Measurements from ENCODE around the gene FRMD4A.

Gene FRMD4A

GRCh38 chr10:13715100-13715499 lies 615.6 kb downstream of the FRMD4A start:
- Histone ChIP-seq H3K27ac (ENCODE audit: low read length) (no peak overlapping the region), H3K4me3 (ENCODE audit: low read depth in 1 of 2, low read length in 2 of 2) (no peak overlapping the region), H3K27me3 (ENCODE audit: low read depth, low read length) (no peaks in the 10 kb centered on the region), H3K9me3 (ENCODE audit: control insufficient read depth in 1 of 2, low read length in 2 of 2) (no peaks in the 10 kb centered on the region), H3K4me1 (ENCODE audit: control insufficient read depth in 1 of 2, insufficient read depth in 2 of 2, low read length in 2 of 2) (peaks cover 5 to 13% of the 10 kb centered on the region in 2 donors), H3K36me3 (ENCODE audit: control insufficient read depth in 1 of 2, insufficient read depth in 2 of 2, low read length in 2 of 2) (peaks cover 0 to 5% of the 10 kb centered on the region in 2 donors)

- Histone ChIP-seq H3K27ac (ENCODE audit: low read length) (peak overlapping the region; percentile 60), H3K4me1 (ENCODE audit: control insufficient read depth in 1 of 2, insufficient read depth in 2 of 2, low read length in 2 of 2) (peaks cover 3 to 9% of the 10 kb centered on the region in 2 donors), H3K9me3 (ENCODE audit: control insufficient read depth in 1 of 2, low read length in 2 of 2) (no peaks in the 10 kb centered on the region), H3K27me3 (ENCODE audit: low read depth, low read length) (no peaks in the 10 kb centered on the region), H3K4me3 (ENCODE audit: low read depth in 1 of 2, low read length in 2 of 2) (no peak overlapping the region), H3K36me3 (ENCODE audit: control insufficient read depth in 1 of 2, insufficient read depth in 2 of 2, low read length in 2 of 2) (peaks cover 0 to 5% of the 10 kb centered on the region in 2 donors)
Observed at GRCh38 chr10:13712837-13713581, 617.7 kb downstream of the FRMD4A start.

- no peaks in the 10 kb centered on the region for H3K27me3 ChIP-seq (ENCODE audit: low read depth, low read length)
- peaks cover 0 to 5% of the 10 kb centered on the region in 2 donors for H3K36me3 ChIP-seq (ENCODE audit: control insufficient read depth in 1 of 2, insufficient read depth in 2 of 2, low read length in 2 of 2)
- no peaks in the 10 kb centered on the region for H3K9me3 ChIP-seq (ENCODE audit: control insufficient read depth in 1 of 2, low read length in 2 of 2)
- H3K27ac ChIP-seq (ENCODE audit: low read length) = peak overlapping the region; percentile 60
- H3K4me1 ChIP-seq (ENCODE audit: control insufficient read depth in 1 of 2, insufficient read depth in 2 of 2, low read length in 2 of 2) = peaks cover 3 to 13% of the 10 kb centered on the region in 2 donors
- no peak overlapping the region for H3K4me3 ChIP-seq (ENCODE audit: low read depth in 1 of 2, low read length in 2 of 2)
Observed at GRCh38 chr10:13712476-13712836, 618.3 kb downstream of the FRMD4A start.

GRCh38 chr10:13711291-13711690 lies 619.4 kb downstream of the FRMD4A start:
- Histone ChIP-seq H3K27ac (ENCODE audit: low read length) (no peak overlapping the region), H3K27me3 (ENCODE audit: low read depth, low read length) (no peaks in the 10 kb centered on the region), H3K36me3 (ENCODE audit: control insufficient read depth in 1 of 2, insufficient read depth in 2 of 2, low read length in 2 of 2) (peaks cover 0 to 5% of the 10 kb centered on the region in 2 donors), H3K4me3 (ENCODE audit: low read depth in 1 of 2, low read length in 2 of 2) (no peak overlapping the region), H3K9me3 (ENCODE audit: control insufficient read depth in 1 of 2, low read length in 2 of 2) (no peaks in the 10 kb centered on the region), H3K4me1 (ENCODE audit: control insufficient read depth in 1 of 2, insufficient read depth in 2 of 2, low read length in 2 of 2) (peaks cover 3 to 16% of the 10 kb centered on the region in 2 donors)

GRCh38 chr10:13709931-13710650 lies 620.6 kb downstream of the FRMD4A start:
- H3K27me3 ChIP-seq (ENCODE audit: low read depth, low read length) = no peaks in the 10 kb centered on the region
- H3K4me1 ChIP-seq (ENCODE audit: control insufficient read depth in 1 of 2, insufficient read depth in 2 of 2, low read length in 2 of 2) = peaks cover 3 to 28% of the 10 kb centered on the region in 2 donors
- peaks cover 0 to under 1% of the 10 kb centered on the region in 2 donors for H3K36me3 ChIP-seq (ENCODE audit: control insufficient read depth in 1 of 2, insufficient read depth in 2 of 2, low read length in 2 of 2)
- no peak overlapping the region for H3K27ac ChIP-seq (ENCODE audit: low read length)
- no peaks in the 10 kb centered on the region for H3K9me3 ChIP-seq (ENCODE audit: control insufficient read depth in 1 of 2, low read length in 2 of 2)
- no peak overlapping the region for H3K4me3 ChIP-seq (ENCODE audit: low read depth in 1 of 2, low read length in 2 of 2)

GRCh38 chr10:13708256-13708990 lies 622.3 kb downstream of the FRMD4A start:
- no peaks in the 10 kb centered on the region for H3K27me3 ChIP-seq (ENCODE audit: low read depth, low read length)
- H3K4me3 ChIP-seq (ENCODE audit: low read depth in 1 of 2, low read length in 2 of 2) = peak overlapping the region; percentile 78 to 92
- H3K27ac ChIP-seq (ENCODE audit: low read length) = peak overlapping the region; percentile 20
- no peaks in the 10 kb centered on the region for H3K36me3 ChIP-seq (ENCODE audit: control insufficient read depth in 1 of 2, insufficient read depth in 2 of 2, low read length in 2 of 2)
- H3K9me3 ChIP-seq (ENCODE audit: control insufficient read depth in 1 of 2, low read length in 2 of 2) = no peaks in the 10 kb centered on the region
- peaks cover 3 to 32% of the 10 kb centered on the region in 2 donors for H3K4me1 ChIP-seq (ENCODE audit: control insufficient read depth in 1 of 2, insufficient read depth in 2 of 2, low read length in 2 of 2)

- H3K4me1 ChIP-seq (ENCODE audit: control insufficient read depth in 1 of 2, insufficient read depth in 2 of 2, low read length in 2 of 2) = peaks cover 0 to 32% of the 10 kb centered on the region in 2 donors
- peak overlapping the region; percentile 75 for H3K27ac ChIP-seq (ENCODE audit: low read length)
- H3K4me3 ChIP-seq (ENCODE audit: low read depth in 1 of 2, low read length in 2 of 2) = peak overlapping the region; percentile 78 to 92
- no peaks in the 10 kb centered on the region for H3K9me3 ChIP-seq (ENCODE audit: control insufficient read depth in 1 of 2, low read length in 2 of 2)
- no peaks in the 10 kb centered on the region for H3K27me3 ChIP-seq (ENCODE audit: low read depth, low read length)
- no peaks in the 10 kb centered on the region for H3K36me3 ChIP-seq (ENCODE audit: control insufficient read depth in 1 of 2, insufficient read depth in 2 of 2, low read length in 2 of 2)
Observed at GRCh38 chr10:13707156-13707881, 623.4 kb downstream of the FRMD4A start.

GRCh38 chr10:13706604-13707003 lies 624.1 kb downstream of the FRMD4A start:
- Histone ChIP-seq H3K4me3 (ENCODE audit: low read depth in 1 of 2, low read length in 2 of 2) (peak overlapping the region; percentile 78 to 92), H3K27ac (ENCODE audit: low read length) (peak overlapping the region; percentile 75), H3K36me3 (ENCODE audit: control insufficient read depth in 1 of 2, insufficient read depth in 2 of 2, low read length in 2 of 2) (peaks cover 0 to under 1% of the 10 kb centered on the region in 2 donors), H3K27me3 (ENCODE audit: low read depth, low read length) (no peaks in the 10 kb centered on the region), H3K9me3 (ENCODE audit: control insufficient read depth in 1 of 2, low read length in 2 of 2) (no peaks in the 10 kb centered on the region), H3K4me1 (ENCODE audit: control insufficient read depth in 1 of 2, insufficient read depth in 2 of 2, low read length in 2 of 2) (peaks cover 0 to 32% of the 10 kb centered on the region in 2 donors)

GRCh38 chr10:13706175-13706574 lies 624.5 kb downstream of the FRMD4A start:
- H3K9me3 ChIP-seq (ENCODE audit: control insufficient read depth in 1 of 2, low read length in 2 of 2) = no peaks in the 10 kb centered on the region
- H3K4me3 ChIP-seq (ENCODE audit: low read depth in 1 of 2, low read length in 2 of 2) = peak overlapping the region; percentile 78 to 92
- H3K36me3 ChIP-seq (ENCODE audit: control insufficient read depth in 1 of 2, insufficient read depth in 2 of 2, low read length in 2 of 2) = peaks cover 0 to 5% of the 10 kb centered on the region in 2 donors
- H3K4me1 ChIP-seq (ENCODE audit: control insufficient read depth in 1 of 2, insufficient read depth in 2 of 2, low read length in 2 of 2) = peaks cover 0 to 32% of the 10 kb centered on the region in 2 donors
- H3K27me3 ChIP-seq (ENCODE audit: low read depth, low read length) = no peaks in the 10 kb centered on the region
- H3K27ac ChIP-seq (ENCODE audit: low read length) = peak overlapping the region; percentile 75

GRCh38 chr10:13705526-13706174 lies 625.1 kb downstream of the FRMD4A start:
- Histone ChIP-seq H3K27me3 (ENCODE audit: low read depth, low read length) (no peaks in the 10 kb centered on the region), H3K9me3 (ENCODE audit: control insufficient read depth in 1 of 2, low read length in 2 of 2) (no peaks in the 10 kb centered on the region), H3K4me3 (ENCODE audit: low read depth in 1 of 2, low read length in 2 of 2) (peak overlapping the region; percentile 78 to 92), H3K27ac (ENCODE audit: low read length) (no peak overlapping the region), H3K36me3 (ENCODE audit: control insufficient read depth in 1 of 2, insufficient read depth in 2 of 2, low read length in 2 of 2) (peaks cover 0 to 9% of the 10 kb centered on the region in 2 donors), H3K4me1 (ENCODE audit: control insufficient read depth in 1 of 2, insufficient read depth in 2 of 2, low read length in 2 of 2) (peaks cover 0 to 32% of the 10 kb centered on the region in 2 donors)
